Sigmoid colon (tissue), 7 donors: ENCODE data around the gene YWHAE. TPM values are rescaled to one million over a fixed set of nuclear protein-coding genes. Genes with fewer than 3 reads are reported as not detected.
"Not testable (repeated sequence)": the region's sequence is repeated elsewhere in the genome, so short reads cannot be mapped to it uniquely, and the experiment has no call there.

ENCODE experiments used
- DNase-seq: peaks from one replicate; pipeline ENCODE4 v3.0.0-alpha.2; 2019
- H3K27ac ChIP-seq, 4 donors: fragments of 200-600 bp; sonication (generic); one replicate each; pipeline ENCODE4 v1.5.1; 2016 to 2019; ENCODE audit warnings: mild to moderate bottlenecking in 1 of 4
- H3K27me3 ChIP-seq, 3 donors: fragments of 200-600 bp; sonication (generic); one replicate each; pipeline ENCODE4 v1.5.1; 2019; ENCODE audit warnings: mild to moderate bottlenecking in 1 of 3
- H3K36me3 ChIP-seq, 4 donors: fragments of 200-600 bp; sonication (generic); one replicate each; pipeline ENCODE4 v1.5.1; 2016 to 2019
- H3K4me1 ChIP-seq, 4 donors: fragments of 200-600 bp; sonication (generic); one replicate each; pipeline ENCODE4 v1.5.1; 2017 to 2019
- H3K4me3 ChIP-seq, 4 donors: fragments of 200-600 bp; sonication (generic); one replicate each; pipeline ENCODE4 v1.5.1; 2017 to 2019; ENCODE audit warnings: mild to moderate bottlenecking in 2 of 4, moderate library complexity in 1 of 4
- H3K9me3 ChIP-seq, 4 donors: fragments of 200-600 bp in 3 of 4; sonication (generic) in 3 of 4; one replicate each; pipeline versions ENCODE4 v1.5.1 to v1.6.1; 2013 to 2019
- CTCF ChIP-seq, 4 experiments: fragments of 450-650 bp in 3 of 4; fragments of 200-600 bp in 1 of 4; IDR thresholded peaks; one replicate each; pipeline ENCODE4 v1.5.1; 2016 to 2019; ENCODE audit warnings: antibody characterized with exemption in 4 of 4, mild to moderate bottlenecking in 3 of 4, moderate library complexity in 2 of 4
- EP300 ChIP-seq, 4 donors: sonication (generic); formaldehyde crosslinking; IDR thresholded peaks; one replicate each; pipeline ENCODE4 v1.6.1; 2017; ENCODE audit warnings: antibody characterized with exemption in 4 of 4
- POLR2A ChIP-seq, 2 donors: fragments of 450-650 bp; IDR thresholded peaks; one replicate each; pipeline ENCODE4 v1.6.1; 2016; ENCODE audit warnings: antibody characterized with exemption in 2 of 2, mild to moderate bottlenecking in 2 of 2, moderate library complexity in 2 of 2
- POLR2AphosphoS5 ChIP-seq, 4 donors: sonication (generic); formaldehyde crosslinking; IDR thresholded peaks; one replicate each; pipeline ENCODE4 v1.6.1; 2017; ENCODE audit warnings: antibody characterized with exemption in 4 of 4
- WGBS, 2 donors: extraction: QIAGEN DNeasy Blood & Tissue Kit; methylation state at CpG; one replicate each; pipeline ENCODE4 v1.1.7; 2013; 5-methylcytosine and 5-hydroxymethylcytosine counted together
- intact Hi-C: fragments of 100-400 bp; cut with DNase I; formaldehyde crosslinking; loops from one replicate; pipeline ENCODE4 v1.15.1; 2023
- polyA plus RNA-seq, 3 donors: library from polyadenylated mRNA; stranded (reverse); fragments of 200-250 nt; gene quantifications; one replicate each; pipeline ENCODE4 v1.2.3, GENCODE V29; 2013
- total RNA-seq, 4 donors: library from RNA; depleted of rRNA; stranded (reverse); fragments of >200 nt; gene quantifications; one replicate each; pipeline ENCODE4 v1.1.0, GENCODE V29; 2016
- donor health status: healthy with polysubstance abuse.
- donor health status: Bipolar disorder and iron deficiency.
- donor health status: healthy.

The YWHAE gene
- total and polyA plus RNA-seq, 7 donors: 312 to 507 (median 378) TPM

GRCh38 chr17:1360975-1361374 is 39.0 kb downstream of the YWHAE start:
- no peaks in the 10 kb centered on the region for H3K9me3 ChIP-seq
- peaks cover 0 to 58% (median 49%) of the 10 kb centered on the region in 4 donors for H3K4me1 ChIP-seq
- H3K4me3 ChIP-seq: no peak overlapping the region
- intact Hi-C loops: loop anchor here (5.0 to 10.0 kb wide), 2 partner anchors 36 to 264 kb away; partner anchors contain the start of gene SLC43A2
- TF ChIP-seq CTCF (IDR thresholded peaks at IDR 0.05): no peak
- TF ChIP-seq POLR2A (IDR thresholded peaks at IDR 0.05): no peak
- no peak for TF ChIP-seq EP300 (IDR thresholded peaks at IDR 0.05)
- TF ChIP-seq POLR2AphosphoS5 (IDR thresholded peaks at IDR 0.05): no peak
- WGBS, 2 donors: 71 to 80% methylated on average over 12 of the region's 12 CpGs
- H3K36me3 ChIP-seq: peaks cover 5 to 57% (median 15%) of the 10 kb centered on the region in 4 donors
- H3K27me3 ChIP-seq: no peaks in the 10 kb centered on the region
- peak overlapping the region; percentile 48 to 76 (median 60) for H3K27ac ChIP-seq
- DNase-seq: no peak

GRCh38 chr17:1360315-1360714 is 39.7 kb downstream of the YWHAE start:
- Histone ChIP-seq H3K27ac (peak overlapping the region; percentile 48 to 76 (median 60)), H3K36me3 (peaks cover 5 to 64% (median 20%) of the 10 kb centered on the region in 4 donors), H3K4me1 (peaks cover 0 to 51% (median 43%) of the 10 kb centered on the region in 4 donors)
- H3K9me3 ChIP-seq, H3K4me3 ChIP-seq, DNase-seq, H3K27me3 ChIP-seq: not testable (repeated sequence)
- intact Hi-C loops: loop anchor here (5.0 to 10.0 kb wide), 2 partner anchors 37 to 264 kb away; partner anchors contain the start of gene SLC43A2
- peak in 1 of 4 donors; percentile 14 for TF ChIP-seq POLR2AphosphoS5 (IDR thresholded peaks at IDR 0.05)
- 41 to 60% methylated on average over 5 of the region's 5 CpGs for WGBS, 2 donors

GRCh38 chr17:1354030-1354429 is 46.0 kb downstream of the YWHAE start:
- TF ChIP-seq CTCF (IDR thresholded peaks at IDR 0.05) (no peak), POLR2AphosphoS5 (IDR thresholded peaks at IDR 0.05) (no peak), EP300 (IDR thresholded peaks at IDR 0.05) (no peak), POLR2A (IDR thresholded peaks at IDR 0.05) (no peak)
- WGBS, 2 donors: 94 to 96% methylated on average over 7 of the region's 7 CpGs
- Histone ChIP-seq H3K9me3 (no peaks in the 10 kb centered on the region), H3K27ac (peak overlapping the region in 1 of 4 donors; percentile 1), H3K4me3 (no peak overlapping the region), H3K4me1 (peaks cover 0 to 9% (median 5%) of the 10 kb centered on the region in 4 donors), H3K36me3 (peaks cover 9 to 84% (median 30%) of the 10 kb centered on the region in 4 donors), H3K27me3 (no peaks in the 10 kb centered on the region)
- intact Hi-C loops: no loop called here
- no peak for DNase-seq

GRCh38 chr17:1352530-1352929 is 47.5 kb downstream of the YWHAE start:
- intact Hi-C loops, H3K4me3 ChIP-seq, H3K9me3 ChIP-seq, DNase-seq, H3K27ac ChIP-seq, H3K27me3 ChIP-seq: not testable (repeated sequence)
- WGBS, 2 donors: 81 to 90% methylated on average over 16 of the region's 16 CpGs
- Histone ChIP-seq H3K36me3 (peaks cover 9 to 71% (median 29%) of the 10 kb centered on the region in 4 donors), H3K4me1 (peaks cover 0 to 16% (median 13%) of the 10 kb centered on the region in 4 donors)

- H3K27me3 ChIP-seq: no peaks in the 10 kb centered on the region
- no peaks in the 10 kb centered on the region for H3K9me3 ChIP-seq
- no peak for DNase-seq
- intact Hi-C loops: no loop called here
- no peak for TF ChIP-seq EP300 (IDR thresholded peaks at IDR 0.05)
- no peak for TF ChIP-seq POLR2AphosphoS5 (IDR thresholded peaks at IDR 0.05)
- TF ChIP-seq CTCF (IDR thresholded peaks at IDR 0.05): no peak
- TF ChIP-seq POLR2A (IDR thresholded peaks at IDR 0.05): no peak
- WGBS, 2 donors: 87 to 91% methylated on average over 3 of the region's 3 CpGs
- no peak overlapping the region for H3K27ac ChIP-seq
- peaks cover 0 to 22% (median 18%) of the 10 kb centered on the region in 4 donors for H3K4me1 ChIP-seq
- H3K4me3 ChIP-seq: no peak overlapping the region
- H3K36me3 ChIP-seq: peaks cover 9 to 68% (median 29%) of the 10 kb centered on the region in 4 donors
These were observed 48.1 kb downstream of the YWHAE start for GRCh38 chr17:1351971-1352370.

- Histone ChIP-seq H3K4me1 (peaks cover 0 to 29% (median 23%) of the 10 kb centered on the region in 4 donors), H3K27ac (no peak overlapping the region), H3K4me3 (no peak overlapping the region), H3K9me3 (no peaks in the 10 kb centered on the region), H3K27me3 (no peaks in the 10 kb centered on the region), H3K36me3 (peaks cover 9 to 63% (median 29%) of the 10 kb centered on the region in 4 donors)
- 91 to 96% methylated on average over 5 of the region's 5 CpGs for WGBS, 2 donors
- TF ChIP-seq CTCF (IDR thresholded peaks at IDR 0.05) (no peak), POLR2AphosphoS5 (IDR thresholded peaks at IDR 0.05) (no peak), POLR2A (IDR thresholded peaks at IDR 0.05) (no peak), EP300 (IDR thresholded peaks at IDR 0.05) (no peak)
- intact Hi-C loops: no loop called here
- no peak for DNase-seq
These were observed 48.7 kb downstream of the YWHAE start for GRCh38 chr17:1351275-1351674.
